GM23338 (cell line): ENCODE measurements around the gene BLM. TPM values are rescaled to one million over a fixed set of nuclear protein-coding genes. Genes with fewer than 3 reads are reported as not detected.

Source experiments
- ATAC-seq: fragments of 200-7000 bp; cut with Tn5 transposase; 3 replicates; pipeline ENCODE4 v1.9.1; 2020
- DNase-seq: peaks from one replicate; pipeline ENCODE4 v3.0.0-alpha.2; 2015; ENCODE audit warnings: low spot score
- H2AFZ ChIP-seq: fragments of 200-600 bp; sonication (generic); 2 replicates; pipeline ENCODE4 v1.8.0; 2016; ENCODE audit warnings: antibody characterized with exemption, mild to moderate bottlenecking, moderate library complexity
- H3F3A ChIP-seq: fragments of 200-600 bp; sonication (generic); replicated peaks from 2 replicates; pipeline ENCODE4 v1.8.0; 2017; ENCODE audit warnings: antibody characterized with exemption, mixed run types, low read depth
- H3K27ac ChIP-seq: fragments of 200-600 bp; sonication (generic); 2 replicates; pipeline ENCODE4 v1.6.1; 2016; ENCODE audit warnings: low read depth
- H3K27me3 ChIP-seq: fragments of 200-600 bp; sonication (generic); 2 replicates; pipeline ENCODE4 v1.8.0; 2016; ENCODE audit warnings: mild to moderate bottlenecking, mixed run types, moderate library complexity; ENCODE audit not compliant: insufficient read depth
- H3K36me3 ChIP-seq: fragments of 200-600 bp; sonication (generic); 2 replicates; pipeline ENCODE4 v1.8.0; 2016; ENCODE audit warnings: mild to moderate bottlenecking; ENCODE audit not compliant: insufficient read depth
- H3K4me1 ChIP-seq: fragments of 200-600 bp; sonication (generic); 2 replicates; pipeline ENCODE4 v1.8.0; 2016; ENCODE audit warnings: mild to moderate bottlenecking, moderate library complexity; ENCODE audit not compliant: insufficient read depth
- H3K4me2 ChIP-seq: fragments of 200-600 bp; sonication (generic); 2 replicates; pipeline ENCODE4 v1.7.1; 2017; ENCODE audit warnings: mixed run types
- H3K4me3 ChIP-seq: fragments of 200-600 bp; sonication (generic); 2 replicates; pipeline ENCODE4 v1.6.1; 2016; ENCODE audit warnings: mixed run types
- H3K79me2 ChIP-seq: fragments of 200-600 bp; sonication (generic); replicated peaks from 2 replicates; pipeline ENCODE4 v1.8.0; 2017; ENCODE audit warnings: mild to moderate bottlenecking; ENCODE audit not compliant: insufficient read depth
- H3K9me2 ChIP-seq: fragments of 200-600 bp; sonication (generic); 2 replicates; pipeline ENCODE4 v1.8.0; 2017; ENCODE audit not compliant: insufficient read depth
- H4K20me1 ChIP-seq: fragments of 200-600 bp; sonication (generic); replicated peaks from 2 replicates; pipeline ENCODE4 v1.8.0; 2017; ENCODE audit warnings: mild to moderate bottlenecking; ENCODE audit not compliant: insufficient read depth
- H3K27ac Mint-ChIP-seq: 2 replicates; pipeline ENCODE4 v1.8.0; 2020; ENCODE audit warnings: inconsistent platforms, mild to moderate bottlenecking, moderate library complexity, mixed read lengths
- H3K27me3 Mint-ChIP-seq: 3 replicates; pipeline ENCODE4 v1.8.0; 2022; ENCODE audit warnings: low read depth, mild to moderate bottlenecking, moderate library complexity, mixed read lengths, inconsistent platforms; ENCODE audit not compliant: insufficient read depth, poor library complexity
- H3K36me3 Mint-ChIP-seq: 3 replicates; pipeline ENCODE4 v1.8.0; 2021; ENCODE audit warnings: low read depth, mild to moderate bottlenecking, inconsistent platforms, moderate library complexity, mixed read lengths
- H3K4me1 Mint-ChIP-seq: 3 replicates; pipeline ENCODE4 v1.8.0; 2020; ENCODE audit warnings: mild to moderate bottlenecking, inconsistent platforms, mixed read lengths
- H3K4me3 Mint-ChIP-seq: 3 replicates; pipeline ENCODE4 v1.8.0; 2021; ENCODE audit warnings: moderate library complexity, mild to moderate bottlenecking, inconsistent platforms, mixed read lengths
- H3K9me3 Mint-ChIP-seq: 3 replicates; pipeline ENCODE4 v1.8.0; 2020; ENCODE audit warnings: moderate library complexity, mild to moderate bottlenecking, inconsistent platforms, mixed read lengths
- CREB1 ChIP-seq: fragments of 250-450 bp; sonication (Bioruptor Pico); IDR thresholded peaks from 2 replicates; pipeline ENCODE4 v1.5.0; 2020; ENCODE audit warnings: low read depth, mild to moderate bottlenecking, moderate library complexity
- CTCF ChIP-seq, 2 experiments: fragments of 200-600 bp in 1 of 2; sonication (generic) in 1 of 2; conservative IDR thresholded peaks; 2 replicates each; pipeline versions ENCODE4 v1.5.1 to v1.6.1; 2016 to 2017; ENCODE audit warnings: antibody characterized with exemption in 2 of 2, low read depth in 2 of 2, mild to moderate bottlenecking in 2 of 2, moderate library complexity in 1 of 2
- EZH2 ChIP-seq: fragments of 200-600 bp; sonication (generic); IDR thresholded peaks from one replicate; pipeline ENCODE4 v1.8.0; 2017; ENCODE audit warnings: antibody characterized with exemption, mild to moderate bottlenecking, low read depth; ENCODE audit not compliant: unreplicated experiment
- EZH2phosphoT487 ChIP-seq: fragments of 200-600 bp; sonication (generic); IDR thresholded peaks from one replicate; pipeline ENCODE4 v1.8.1; 2018; ENCODE audit warnings: antibody characterized with exemption; ENCODE audit not compliant: unreplicated experiment
- JUNB ChIP-seq: IDR thresholded peaks from one replicate; pipeline ENCODE4 v1.6.1; 2016; ENCODE audit warnings: antibody characterized with exemption; ENCODE audit not compliant: unreplicated experiment
- NANOG ChIP-seq: IDR thresholded peaks from 2 replicates; pipeline ENCODE4 v1.6.1; 2016; ENCODE audit warnings: antibody characterized with exemption, borderline replicate concordance
- POLR2AphosphoS5 ChIP-seq: IDR thresholded peaks from 2 replicates; pipeline ENCODE4 v1.6.1; 2016; ENCODE audit warnings: antibody characterized with exemption, low read depth
- REST ChIP-seq: IDR thresholded peaks from one replicate; pipeline ENCODE4 v1.6.1; 2018; ENCODE audit warnings: antibody characterized with exemption; ENCODE audit not compliant: unreplicated experiment
- STAT1 ChIP-seq: IDR thresholded peaks from one replicate; pipeline ENCODE4 v1.6.1; 2016; ENCODE audit warnings: antibody characterized with exemption; ENCODE audit not compliant: unreplicated experiment
- ZNF114 ChIP-seq: fragments of 250-450 bp; sonication (Bioruptor Pico); IDR thresholded peaks from 2 replicates; pipeline ENCODE4 v1.5.0; 2020; ENCODE audit warnings: mild to moderate bottlenecking, moderate library complexity
- ZNF331 ChIP-seq: fragments of 250-450 bp; sonication (Bioruptor Pico); IDR thresholded peaks from 2 replicates; pipeline ENCODE4 v1.5.0; 2020; ENCODE audit warnings: low read depth, mild to moderate bottlenecking, moderate library complexity
- polyA plus RNA-seq: library from polyadenylated mRNA; unstranded; fragments of >200 nt; fragmentation: Nextera tagmentation; extraction: Ambion mirVana; gene quantifications from 2 replicates; pipeline ENCODE4 v1.2.1, GENCODE V29; 2016
- total RNA-seq: library from RNA; depleted of rRNA; stranded (reverse); fragments of >200 nt; shearing (Covaris generic); gene quantifications from 2 replicates; pipeline ENCODE4 v1.2.3, GENCODE V29; 2014
- TF ChIP-seq, protein P1 (sequence below): fragments of 250-450 bp; sonication (Bioruptor Pico); IDR thresholded peaks from 2 replicates; pipeline ENCODE4 v1.5.0; 2020; ENCODE audit warnings: mild to moderate bottlenecking, moderate library complexity
- TF ChIP-seq, protein P2 (sequence below): IDR thresholded peaks from 2 replicates; pipeline ENCODE4 v1.6.1; 2016; ENCODE audit warnings: antibody characterized with exemption

The BLM gene
- total and polyA plus RNA-seq, 2 experiments from 2014 or later: 43.1 to 43.3 TPM

DNA sequence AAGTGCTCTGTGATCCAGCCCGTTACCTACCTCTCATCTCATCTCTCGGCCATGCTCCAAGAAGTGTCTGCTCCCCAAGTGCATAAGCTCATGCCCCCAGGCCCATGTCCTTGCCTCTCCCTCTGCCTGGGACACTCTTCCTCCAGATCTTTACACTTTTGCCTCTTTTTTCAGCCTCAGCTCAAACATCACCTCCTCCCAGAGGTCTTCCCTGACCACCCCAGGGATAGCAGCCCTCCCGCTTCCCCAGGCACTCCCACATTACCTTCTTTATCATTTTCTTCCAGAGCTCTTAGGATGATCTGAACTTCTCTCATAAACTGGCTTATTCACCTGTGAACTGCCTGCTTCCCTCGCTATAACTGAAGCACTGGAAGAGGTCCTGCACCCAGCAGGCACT lies 148.6 kb downstream of the BLM start:
- no peak overlapping the region for H3K27ac Mint-ChIP-seq

More for the DNA sequence above, 148.6 kb downstream of the BLM start:
- TF ChIP-seq POLR2AphosphoS5 (no peak), CREB1 (no peak), EZH2phosphoT487 (no peak), JUNB (no peak), STAT1 (no peak), REST (no peak), ZNF331 (CRISPR knock-in tag) (no peak), ZNF114 (CRISPR knock-in tag) (no peak), NANOG (no peak), EZH2 (no peak), CTCF (conservative IDR thresholded peaks at IDR 0.05; ENCODE audit: low read depth in 2 of 2) (no peak)
- TF ChIP-seq, protein P1, sequence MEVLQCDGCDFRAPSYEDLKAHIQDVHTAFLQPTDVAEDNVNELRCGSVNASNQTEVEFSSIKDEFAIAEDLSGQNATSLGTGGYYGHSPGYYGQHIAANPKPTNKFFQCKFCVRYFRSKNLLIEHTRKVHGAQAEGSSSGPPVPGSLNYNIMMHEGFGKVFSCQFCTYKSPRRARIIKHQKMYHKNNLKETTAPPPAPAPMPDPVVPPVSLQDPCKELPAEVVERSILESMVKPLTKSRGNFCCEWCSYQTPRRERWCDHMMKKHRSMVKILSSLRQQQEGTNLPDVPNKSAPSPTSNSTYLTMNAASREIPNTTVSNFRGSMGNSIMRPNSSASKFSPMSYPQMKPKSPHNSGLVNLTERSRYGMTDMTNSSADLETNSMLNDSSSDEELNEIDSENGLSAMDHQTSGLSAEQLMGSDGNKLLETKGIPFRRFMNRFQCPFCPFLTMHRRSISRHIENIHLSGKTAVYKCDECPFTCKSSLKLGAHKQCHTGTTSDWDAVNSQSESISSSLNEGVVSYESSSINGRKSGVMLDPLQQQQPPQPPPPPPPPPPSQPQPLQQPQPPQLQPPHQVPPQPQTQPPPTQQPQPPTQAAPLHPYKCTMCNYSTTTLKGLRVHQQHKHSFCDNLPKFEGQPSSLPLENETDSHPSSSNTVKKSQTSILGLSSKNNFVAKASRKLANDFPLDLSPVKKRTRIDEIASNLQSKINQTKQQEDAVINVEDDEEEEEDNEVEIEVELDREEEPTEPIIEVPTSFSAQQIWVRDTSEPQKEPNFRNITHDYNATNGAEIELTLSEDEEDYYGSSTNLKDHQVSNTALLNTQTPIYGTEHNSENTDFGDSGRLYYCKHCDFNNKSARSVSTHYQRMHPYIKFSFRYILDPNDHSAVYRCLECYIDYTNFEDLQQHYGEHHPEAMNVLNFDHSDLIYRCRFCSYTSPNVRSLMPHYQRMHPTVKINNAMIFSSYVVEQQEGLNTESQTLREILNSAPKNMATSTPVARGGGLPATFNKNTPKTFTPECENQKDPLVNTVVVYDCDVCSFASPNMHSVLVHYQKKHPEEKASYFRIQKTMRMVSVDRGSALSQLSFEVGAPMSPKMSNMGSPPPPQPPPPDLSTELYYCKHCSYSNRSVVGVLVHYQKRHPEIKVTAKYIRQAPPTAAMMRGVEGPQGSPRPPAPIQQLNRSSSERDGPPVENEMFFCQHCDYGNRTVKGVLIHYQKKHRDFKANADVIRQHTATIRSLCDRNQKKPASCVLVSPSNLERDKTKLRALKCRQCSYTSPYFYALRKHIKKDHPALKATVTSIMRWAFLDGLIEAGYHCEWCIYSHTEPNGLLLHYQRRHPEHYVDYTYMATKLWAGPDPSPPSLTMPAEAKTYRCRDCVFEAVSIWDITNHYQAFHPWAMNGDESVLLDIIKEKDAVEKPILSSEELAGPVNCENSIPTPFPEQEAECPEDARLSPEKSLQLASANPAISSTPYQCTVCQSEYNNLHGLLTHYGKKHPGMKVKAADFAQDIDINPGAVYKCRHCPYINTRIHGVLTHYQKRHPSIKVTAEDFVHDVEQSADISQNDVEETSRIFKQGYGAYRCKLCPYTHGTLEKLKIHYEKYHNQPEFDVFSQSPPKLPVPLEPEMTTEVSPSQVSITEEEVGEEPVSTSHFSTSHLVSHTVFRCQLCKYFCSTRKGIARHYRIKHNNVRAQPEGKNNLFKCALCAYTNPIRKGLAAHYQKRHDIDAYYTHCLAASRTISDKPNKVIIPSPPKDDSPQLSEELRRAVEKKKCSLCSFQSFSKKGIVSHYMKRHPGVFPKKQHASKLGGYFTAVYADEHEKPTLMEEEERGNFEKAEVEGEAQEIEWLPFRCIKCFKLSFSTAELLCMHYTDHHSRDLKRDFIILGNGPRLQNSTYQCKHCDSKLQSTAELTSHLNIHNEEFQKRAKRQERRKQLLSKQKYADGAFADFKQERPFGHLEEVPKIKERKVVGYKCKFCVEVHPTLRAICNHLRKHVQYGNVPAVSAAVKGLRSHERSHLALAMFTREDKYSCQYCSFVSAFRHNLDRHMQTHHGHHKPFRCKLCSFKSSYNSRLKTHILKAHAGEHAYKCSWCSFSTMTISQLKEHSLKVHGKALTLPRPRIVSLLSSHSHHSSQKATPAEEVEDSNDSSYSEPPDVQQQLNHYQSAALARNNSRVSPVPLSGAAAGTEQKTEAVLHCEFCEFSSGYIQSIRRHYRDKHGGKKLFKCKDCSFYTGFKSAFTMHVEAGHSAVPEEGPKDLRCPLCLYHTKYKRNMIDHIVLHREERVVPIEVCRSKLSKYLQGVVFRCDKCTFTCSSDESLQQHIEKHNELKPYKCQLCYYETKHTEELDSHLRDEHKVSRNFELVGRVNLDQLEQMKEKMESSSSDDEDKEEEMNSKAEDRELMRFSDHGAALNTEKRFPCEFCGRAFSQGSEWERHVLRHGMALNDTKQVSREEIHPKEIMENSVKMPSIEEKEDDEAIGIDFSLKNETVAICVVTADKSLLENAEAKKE (CRISPR knock-in tag): no peak
- TF ChIP-seq, protein P2, sequence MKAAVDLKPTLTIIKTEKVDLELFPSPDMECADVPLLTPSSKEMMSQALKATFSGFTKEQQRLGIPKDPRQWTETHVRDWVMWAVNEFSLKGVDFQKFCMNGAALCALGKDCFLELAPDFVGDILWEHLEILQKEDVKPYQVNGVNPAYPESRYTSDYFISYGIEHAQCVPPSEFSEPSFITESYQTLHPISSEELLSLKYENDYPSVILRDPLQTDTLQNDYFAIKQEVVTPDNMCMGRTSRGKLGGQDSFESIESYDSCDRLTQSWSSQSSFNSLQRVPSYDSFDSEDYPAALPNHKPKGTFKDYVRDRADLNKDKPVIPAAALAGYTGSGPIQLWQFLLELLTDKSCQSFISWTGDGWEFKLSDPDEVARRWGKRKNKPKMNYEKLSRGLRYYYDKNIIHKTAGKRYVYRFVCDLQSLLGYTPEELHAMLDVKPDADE: no peak
- H3K36me3 Mint-ChIP-seq: no peaks in the 10 kb centered on the region; the same call in 2 of the 3 replicates
- H3K9me3 Mint-ChIP-seq: no peaks in the 10 kb centered on the region
- Histone ChIP-seq H3K27ac (no peak overlapping the region), H3K27me3 (no peaks in the 10 kb centered on the region), H3K4me2 (no peak overlapping the region), H4K20me1 (no peaks in the 10 kb centered on the region), H3K4me3 (no peak overlapping the region), H3F3A (peaks cover 20% of the 10 kb centered on the region), H3K36me3 (no peaks in the 10 kb centered on the region), H3K9me2 (no peaks in the 10 kb centered on the region), H3K4me1 (peaks cover 30% of the 10 kb centered on the region), H2AFZ (no peak overlapping the region), H3K79me2 (no peaks in the 10 kb centered on the region)
- H3K27me3 Mint-ChIP-seq: peaks cover 8% of the 10 kb centered on the region
- H3K4me3 Mint-ChIP-seq: no peak overlapping the region
- no peak for DNase-seq
- ATAC-seq: no peak
- peaks cover 38% of the 10 kb centered on the region for H3K4me1 Mint-ChIP-seq
